K562 (cell line): ENCODE measurements around the gene NR6A1. TPM values are rescaled to one million over a fixed set of nuclear protein-coding genes. Genes with fewer than 3 reads are reported as not detected.

ENCODE experiments used
- ATAC-seq: fragments of 200-7000 bp; cut with Tn5 transposase; 3 replicates; pipeline ENCODE4 v1.9.1; 2020; ENCODE audit warnings: moderate library complexity
- BruUV-seq: library from RNA; stranded (reverse); fragments of 400-500 nt; replicated peaks from 2 replicates; lab custom pipeline; 2021; lab: Mats Ljungman, UMichigan
- CTCF ChIA-PET: fragments of 300-600 bp; formaldehyde crosslinking; extraction: SDS; loops from one replicate; lab custom pipeline; 2021; ENCODE audit warnings: low intra/inter-chr PET ratio; lab: Yijun Ruan, JAX
- POLR2A ChIA-PET: fragments of 300-600, 350-650 bp; sonication (Branson Sonifier 250); formaldehyde crosslinking; extraction: SDS; loops from one replicate; lab custom pipeline; 2021; ENCODE audit warnings: antibody characterized with exemption, inconsistent platforms; lab: Yijun Ruan, JAX
- DNase-seq, 4 experiments: peaks; one replicate each; pipeline versions ENCODE4 v3.0.0 to v3.0.0-alpha.2; 2011 to 2018; ENCODE audit warnings: low spot score in 3 of 4, mixed read lengths in 3 of 4; ENCODE audit errors: extremely low read depth in 1 of 4
- FAIRE-seq: peaks from 2 replicates; lab custom pipeline; 2011; peaks lifted over from hg19 to GRCh38; lab: Jason Lieb, UNC
- H2AFZ ChIP-seq: 2 replicates; pipeline ENCODE4 v1.6.0; 2011; ENCODE audit warnings: low read depth, low read length, control low read depth, inconsistent platforms
- H3K27ac ChIP-seq: fragments of 200-600 bp; 3 replicates; pipeline ENCODE4 v1.8.0; 2011; ENCODE audit warnings: low read depth, mild to moderate bottlenecking, control low read depth, inconsistent platforms, low read length, moderate library complexity, mixed read lengths; ENCODE audit errors: extremely low read depth
- H3K27me3 ChIP-seq, 2 experiments: fragments of 300-600 bp in 1 of 2; 2 replicates in 1 of 2; 3 replicates in 1 of 2; pipeline versions ENCODE4 v1.6.0 to v1.8.0; 2011; ENCODE audit warnings: inconsistent platforms in 2 of 2, low read length in 2 of 2, mild to moderate bottlenecking in 1 of 2, mixed read lengths in 1 of 2, moderate library complexity in 1 of 2; ENCODE audit not compliant: control insufficient read depth in 2 of 2, insufficient read depth in 2 of 2
- H3K36me3 ChIP-seq: fragments of 300-600 bp; 3 replicates; pipeline ENCODE4 v1.8.0; 2011; ENCODE audit warnings: mild to moderate bottlenecking, low read length, inconsistent platforms; ENCODE audit not compliant: control insufficient read depth, insufficient read depth
- H3K4me1 ChIP-seq, 2 experiments: fragments of 200-600 bp in 1 of 2; replicated peaks in 1 of 2; 2 replicates in 1 of 2; 3 replicates in 1 of 2; pipeline versions ENCODE4 v1.5.1 to v1.8.0; 2011; ENCODE audit warnings: inconsistent platforms in 2 of 2, low read length in 2 of 2, mild to moderate bottlenecking in 1 of 2, mixed read lengths in 1 of 2, moderate library complexity in 1 of 2; ENCODE audit not compliant: control insufficient read depth in 2 of 2, insufficient read depth in 2 of 2
- H3K4me2 ChIP-seq: 2 replicates; pipeline ENCODE4 v1.6.1; 2011; ENCODE audit warnings: low read length, control low read depth, inconsistent platforms, mixed read lengths; ENCODE audit not compliant: insufficient read depth
- H3K4me3 ChIP-seq: fragments of 200-600 bp; sonication (generic), shearing (Covaris generic); 2 replicates; pipeline ENCODE4 v1.5.1; 2016; ENCODE audit warnings: control low read depth, inconsistent platforms
- H3K79me2 ChIP-seq: fragments of 200-600 bp; 3 replicates; pipeline ENCODE4 v1.8.0; 2011; ENCODE audit warnings: low read length, inconsistent platforms; ENCODE audit not compliant: control insufficient read depth, insufficient read depth
- H3K9ac ChIP-seq, 2 experiments: 2 replicates each; pipeline versions ENCODE4 v1.6.0 to v1.6.1; 2011; ENCODE audit warnings: low read depth in 2 of 2, low read length in 2 of 2, control low read depth in 1 of 2, inconsistent platforms in 1 of 2, mild to moderate bottlenecking in 1 of 2, mixed read lengths in 1 of 2; ENCODE audit not compliant: insufficient read depth in 1 of 2
- H3K9me1 ChIP-seq: one replicate; pipeline ENCODE4 v1.6.0; 2011; ENCODE audit warnings: inconsistent platforms, mild to moderate bottlenecking, low read length, moderate library complexity; ENCODE audit not compliant: control insufficient read depth, insufficient read depth
- H3K9me3 ChIP-seq: replicated peaks from 2 replicates; pipeline ENCODE4 v1.5.1; 2011; ENCODE audit warnings: low read depth, low read length, inconsistent platforms; ENCODE audit not compliant: control insufficient read depth, insufficient read depth
- H4K20me1 ChIP-seq: replicated peaks from 2 replicates; pipeline ENCODE4 v1.6.1; 2011; ENCODE audit warnings: low read length, inconsistent platforms, mixed read lengths; ENCODE audit not compliant: control insufficient read depth, insufficient read depth
- ARID2 ChIP-seq: fragments of 450-650 bp; IDR thresholded peaks from 2 replicates; pipeline ENCODE4 v1.6.1; 2017; ENCODE audit warnings: antibody characterized with exemption, mild to moderate bottlenecking
- BMI1 ChIP-seq: fragments of 150-350 bp; IDR thresholded peaks from 2 replicates; pipeline ENCODE4 v1.6.1; 2014; ENCODE audit warnings: low read length
- CBX5 ChIP-seq: IDR thresholded peaks from 2 replicates; pipeline ENCODE4 v1.6.1; 2014; ENCODE audit warnings: low read depth, borderline replicate concordance
- FOS ChIP-seq: IDR thresholded peaks from 3 replicates; pipeline ENCODE4 v1.6.1; 2011; ENCODE audit not compliant: insufficient read length; ENCODE audit errors: extremely low read depth
- HLTF ChIP-seq: fragments of 450-650 bp; IDR thresholded peaks from 2 replicates; pipeline ENCODE4 v1.6.1; 2016
- KHSRP ChIP-seq: fragments of 450-650 bp; IDR thresholded peaks from 2 replicates; pipeline ENCODE4 v1.6.1; 2017
- NFIX ChIP-seq: fragments of 250-450 bp; sonication (Bioruptor Pico); IDR thresholded peaks from 2 replicates; pipeline ENCODE4 v1.4.0; 2020; ENCODE audit warnings: low read depth, mild to moderate bottlenecking, moderate library complexity
- RBM25 ChIP-seq: fragments of 200-400 bp; formaldehyde crosslinking; IDR thresholded peaks from 2 replicates; pipeline ENCODE4 v1.6.1; 2018; ENCODE audit warnings: low read length, low read depth, moderate library complexity; ENCODE audit not compliant: severe bottlenecking
- SAP30 ChIP-seq: fragments of 200-600 bp; sonication (generic); IDR thresholded peaks from 2 replicates; pipeline ENCODE4 v1.6.1; 2012; ENCODE audit warnings: borderline replicate concordance, low read depth, mild to moderate bottlenecking, moderate library complexity, low read length, control low read depth, inconsistent platforms; ENCODE audit not compliant: insufficient read depth, poor library complexity, severe bottlenecking
- TFE3 ChIP-seq: fragments of 450-650 bp; formaldehyde crosslinking; IDR thresholded peaks from 2 replicates; pipeline ENCODE4 v1.4.0; 2020; ENCODE audit warnings: mild to moderate bottlenecking, mixed read lengths
- ZBTB17 ChIP-seq: fragments of 450-650 bp; formaldehyde crosslinking; IDR thresholded peaks from 2 replicates; pipeline ENCODE4 v1.4.0; 2020; ENCODE audit warnings: mild to moderate bottlenecking
- ZC3H8 ChIP-seq: fragments of 450-650 bp; IDR thresholded peaks from 2 replicates; pipeline ENCODE4 v1.6.1; 2017
- ZFPM2 ChIP-seq: fragments of 250-450 bp; sonication (Bioruptor Pico); IDR thresholded peaks from 2 replicates; pipeline ENCODE4 v1.5.1; 2022; ENCODE audit warnings: mild to moderate bottlenecking
- ZNF24 ChIP-seq: fragments of 450-650 bp; IDR thresholded peaks from 2 replicates; pipeline ENCODE4 v1.6.1; 2016
- ZNF583 ChIP-seq: fragments of 250-450 bp; sonication (Bioruptor Pico); IDR thresholded peaks from 2 replicates; pipeline ENCODE4 v1.4.0; 2020
- WGBS: fragments of 100-300 bp; shearing (Covaris generic); methylation state at CpG from one replicate; pipeline ENCODE4 v1.1.6; 2016; ENCODE audit warnings: low coverage, mixed read lengths; ENCODE audit not compliant: insufficient coverage; ENCODE audit errors: missing lambda C conversion rate; 5-methylcytosine and 5-hydroxymethylcytosine counted together
- in situ Hi-C: fragments of 300-500 bp; cut with MboI; formaldehyde crosslinking; loops from 4 replicates; pipeline ENCODE4 v1.15.0; 2018; ENCODE audit warnings: inconsistent platforms, mixed read lengths
- intact Hi-C: fragments of 100-400 bp; cut with micrococcal nuclease; formaldehyde crosslinking; loops from 2 replicates; pipeline ENCODE4 v1.14.2; 2022
- polyA plus RNA-seq, 8 experiments: library from polyadenylated mRNA; depleted of rRNA in 4 of 8; stranded (reverse) in 5 of 8; unstranded in 3 of 8; fragments of >200 nt; fragmentation: Nextera tagmentation in 2 of 8; fragmentation: Illumina TruSeq in 1 of 8; extraction: Ambion mirVana in 2 of 8; extraction: Trizol in 1 of 8; gene quantifications; 2 replicates each; pipeline versions ENCODE4 v1.2.1 to v1.2.3, GENCODE V29; 2011 to 2014; ENCODE audit warnings: inconsistent platforms in 1 of 8, missing spikeins in 1 of 8
- total RNA-seq, 7 experiments: library from RNA; depleted of rRNA in 6 of 7; stranded (reverse); fragments of >200 nt in 6 of 7; fragmentation: Illumina TruSeq in 2 of 7; extraction: Trizol in 2 of 7; gene quantifications; 2 replicates each; pipeline versions ENCODE4 v1.2.1 to v1.2.3, GENCODE V29; 2011 to 2021; ENCODE audit warnings: low replicate concordance in 1 of 7
- TF ChIP-seq, protein P1 (sequence below): fragments of 450-650 bp; IDR thresholded peaks from 2 replicates; pipeline ENCODE4 v1.6.1; 2018; ENCODE audit not compliant: partially characterized antibody
- TF ChIP-seq, protein P2 (sequence below): fragments of 250-450 bp; sonication (Bioruptor Pico); IDR thresholded peaks from 2 replicates; pipeline ENCODE4 v1.4.0; 2020; ENCODE audit warnings: mild to moderate bottlenecking, moderate library complexity, borderline replicate concordance

Gene NR6A1
- total and polyA plus RNA-seq, 9 of the 15 experiments (the other 6 are each of a cell fraction or from before 2014, with no cell fraction given), result 9.7 to 55.4 (median 28.3) TPM

DNA sequence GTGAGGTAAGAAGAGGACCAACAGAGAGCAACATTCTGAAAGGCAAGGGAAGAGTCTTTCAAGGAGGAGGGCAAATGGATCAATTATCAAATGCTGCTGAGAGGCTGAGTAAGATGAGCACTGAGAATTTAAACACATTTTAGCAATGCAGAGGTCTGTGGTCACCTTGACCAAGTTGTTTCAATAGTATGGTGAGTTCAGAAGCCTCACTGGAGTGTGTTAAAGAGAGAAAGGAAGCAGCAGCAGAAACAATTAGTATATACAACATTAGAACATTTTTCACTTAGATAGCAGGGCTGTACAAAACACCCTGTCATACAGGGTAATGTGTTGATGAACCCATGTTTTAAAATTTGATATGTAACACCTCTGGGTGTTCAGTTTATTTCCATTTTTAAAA lies 131.5 kb downstream of the NR6A1 start (continued):
- TF ChIP-seq ZNF583 (CRISPR knock-in tag) (no peak), FOS (no peak), CBX5 (no peak), ARID2 (no peak), ZBTB17 (CRISPR knock-in tag) (no peak), NFIX (CRISPR knock-in tag) (no peak), SAP30 (no peak), HLTF (no peak)
- TF ChIP-seq, protein P1, sequence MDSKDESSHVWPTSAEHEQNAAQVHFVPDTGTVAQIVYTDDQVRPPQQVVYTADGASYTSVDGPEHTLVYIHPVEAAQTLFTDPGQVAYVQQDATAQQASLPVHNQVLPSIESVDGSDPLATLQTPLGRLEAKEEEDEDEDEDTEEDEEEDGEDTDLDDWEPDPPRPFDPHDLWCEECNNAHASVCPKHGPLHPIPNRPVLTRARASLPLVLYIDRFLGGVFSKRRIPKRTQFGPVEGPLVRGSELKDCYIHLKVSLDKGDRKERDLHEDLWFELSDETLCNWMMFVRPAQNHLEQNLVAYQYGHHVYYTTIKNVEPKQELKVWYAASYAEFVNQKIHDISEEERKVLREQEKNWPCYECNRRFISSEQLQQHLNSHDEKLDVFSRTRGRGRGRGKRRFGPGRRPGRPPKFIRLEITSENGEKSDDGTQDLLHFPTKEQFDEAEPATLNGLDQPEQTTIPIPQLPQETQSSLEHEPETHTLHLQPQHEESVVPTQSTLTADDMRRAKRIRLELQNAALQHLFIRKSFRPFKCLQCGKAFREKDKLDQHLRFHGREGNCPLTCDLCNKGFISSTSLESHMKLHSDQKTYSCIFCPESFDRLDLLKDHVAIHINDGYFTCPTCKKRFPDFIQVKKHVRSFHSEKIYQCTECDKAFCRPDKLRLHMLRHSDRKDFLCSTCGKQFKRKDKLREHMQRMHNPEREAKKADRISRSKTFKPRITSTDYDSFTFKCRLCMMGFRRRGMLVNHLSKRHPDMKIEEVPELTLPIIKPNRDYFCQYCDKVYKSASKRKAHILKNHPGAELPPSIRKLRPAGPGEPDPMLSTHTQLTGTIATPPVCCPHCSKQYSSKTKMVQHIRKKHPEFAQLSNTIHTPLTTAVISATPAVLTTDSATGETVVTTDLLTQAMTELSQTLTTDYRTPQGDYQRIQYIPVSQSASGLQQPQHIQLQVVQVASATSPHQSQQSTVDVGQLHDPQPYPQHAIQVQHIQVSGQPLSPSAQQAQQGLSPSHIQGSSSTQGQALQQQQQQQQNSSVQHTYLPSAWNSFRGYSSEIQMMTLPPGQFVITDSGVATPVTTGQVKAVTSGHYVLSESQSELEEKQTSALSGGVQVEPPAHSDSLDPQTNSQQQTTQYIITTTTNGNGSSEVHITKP, result no peak
- TF ChIP-seq, all 486 proteins: peak for 0

DNA sequence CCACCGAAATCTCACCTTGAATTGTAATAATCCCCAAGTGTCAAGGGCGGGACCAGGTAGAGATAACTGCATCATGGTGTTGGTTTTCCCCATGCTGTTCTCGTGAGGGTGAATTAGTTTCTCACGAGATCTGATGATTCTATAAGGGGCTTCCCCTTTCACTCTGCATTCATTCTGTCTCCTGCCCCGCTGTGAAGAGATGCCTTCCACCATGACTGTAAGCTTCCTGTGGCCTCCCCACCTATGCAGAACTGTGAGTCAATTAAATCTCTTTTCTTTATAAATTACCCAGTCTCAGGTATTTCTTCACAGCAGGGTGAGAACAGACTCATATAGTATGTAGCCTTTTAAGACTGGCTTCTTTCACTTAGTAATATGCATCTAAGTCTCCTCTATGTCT lies 135.8 kb downstream of the NR6A1 start:
- in situ Hi-C loops (no loop called here), intact Hi-C loops (no loop called here)
- H3K4me1 ChIP-seq, result peaks cover 0 to 6% of the 10 kb centered on the region in 2 experiments; a peak in 1 of 5 replicates
- no peaks in the 10 kb centered on the region for H3K27me3 ChIP-seq
- no peak for FAIRE-seq
- H2AFZ ChIP-seq, result no peak overlapping the region
- no peaks in the 10 kb centered on the region for H3K9me3 ChIP-seq
- POLR2A ChIA-PET, result interaction anchor here (0.8 to 1.1 kb wide), 3 partner anchors 12 to 136 kb away, joined by 3 read pairs; partner anchors contain the start of gene NR6A1
- no peaks in the 10 kb centered on the region for H3K36me3 ChIP-seq
- no peaks in the 10 kb centered on the region for H3K9me1 ChIP-seq
- BruUV-seq, result no TSS peak
- H3K9ac ChIP-seq, result no peak overlapping the region
- H3K27ac ChIP-seq, result no peak overlapping the region
- DNase-seq, result no peak
- H4K20me1 ChIP-seq, result no peaks in the 10 kb centered on the region
- H3K4me3 ChIP-seq, result no peak overlapping the region
- CTCF ChIA-PET, result no interaction called here
- H3K4me2 ChIP-seq, result no peak overlapping the region
- 85% methylated on average over 5 of the region's 5 CpGs for WGBS
- no peak for ATAC-seq
- peaks cover 7% of the 10 kb centered on the region; the same call in 1 of the 3 replicates for H3K79me2 ChIP-seq
- TF ChIP-seq ZC3H8 (no peak), BMI1 (no peak), KHSRP (no peak), RBM25 (no peak), ZNF24 (no peak), TFE3 (no peak), ZFPM2 (CRISPR knock-in tag) (no peak)
- TF ChIP-seq, protein P2, sequence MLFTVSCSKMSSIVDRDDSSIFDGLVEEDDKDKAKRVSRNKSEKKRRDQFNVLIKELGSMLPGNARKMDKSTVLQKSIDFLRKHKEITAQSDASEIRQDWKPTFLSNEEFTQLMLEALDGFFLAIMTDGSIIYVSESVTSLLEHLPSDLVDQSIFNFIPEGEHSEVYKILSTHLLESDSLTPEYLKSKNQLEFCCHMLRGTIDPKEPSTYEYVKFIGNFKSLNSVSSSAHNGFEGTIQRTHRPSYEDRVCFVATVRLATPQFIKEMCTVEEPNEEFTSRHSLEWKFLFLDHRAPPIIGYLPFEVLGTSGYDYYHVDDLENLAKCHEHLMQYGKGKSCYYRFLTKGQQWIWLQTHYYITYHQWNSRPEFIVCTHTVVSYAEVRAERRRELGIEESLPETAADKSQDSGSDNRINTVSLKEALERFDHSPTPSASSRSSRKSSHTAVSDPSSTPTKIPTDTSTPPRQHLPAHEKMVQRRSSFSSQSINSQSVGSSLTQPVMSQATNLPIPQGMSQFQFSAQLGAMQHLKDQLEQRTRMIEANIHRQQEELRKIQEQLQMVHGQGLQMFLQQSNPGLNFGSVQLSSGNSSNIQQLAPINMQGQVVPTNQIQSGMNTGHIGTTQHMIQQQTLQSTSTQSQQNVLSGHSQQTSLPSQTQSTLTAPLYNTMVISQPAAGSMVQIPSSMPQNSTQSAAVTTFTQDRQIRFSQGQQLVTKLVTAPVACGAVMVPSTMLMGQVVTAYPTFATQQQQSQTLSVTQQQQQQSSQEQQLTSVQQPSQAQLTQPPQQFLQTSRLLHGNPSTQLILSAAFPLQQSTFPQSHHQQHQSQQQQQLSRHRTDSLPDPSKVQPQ (CRISPR knock-in tag), result no peak
